ENCODE measurements around the gene FADS1. TPM values are rescaled to one million over a fixed set of nuclear protein-coding genes. Genes with fewer than 3 reads are reported as not detected.

Gene FADS1
- total and polyA plus RNA-seq, 2 of the 13 experiments (the other 11 are each of a cell fraction or from before 2014, with no cell fraction given) = 91.8 to 108 TPM

DNA sequence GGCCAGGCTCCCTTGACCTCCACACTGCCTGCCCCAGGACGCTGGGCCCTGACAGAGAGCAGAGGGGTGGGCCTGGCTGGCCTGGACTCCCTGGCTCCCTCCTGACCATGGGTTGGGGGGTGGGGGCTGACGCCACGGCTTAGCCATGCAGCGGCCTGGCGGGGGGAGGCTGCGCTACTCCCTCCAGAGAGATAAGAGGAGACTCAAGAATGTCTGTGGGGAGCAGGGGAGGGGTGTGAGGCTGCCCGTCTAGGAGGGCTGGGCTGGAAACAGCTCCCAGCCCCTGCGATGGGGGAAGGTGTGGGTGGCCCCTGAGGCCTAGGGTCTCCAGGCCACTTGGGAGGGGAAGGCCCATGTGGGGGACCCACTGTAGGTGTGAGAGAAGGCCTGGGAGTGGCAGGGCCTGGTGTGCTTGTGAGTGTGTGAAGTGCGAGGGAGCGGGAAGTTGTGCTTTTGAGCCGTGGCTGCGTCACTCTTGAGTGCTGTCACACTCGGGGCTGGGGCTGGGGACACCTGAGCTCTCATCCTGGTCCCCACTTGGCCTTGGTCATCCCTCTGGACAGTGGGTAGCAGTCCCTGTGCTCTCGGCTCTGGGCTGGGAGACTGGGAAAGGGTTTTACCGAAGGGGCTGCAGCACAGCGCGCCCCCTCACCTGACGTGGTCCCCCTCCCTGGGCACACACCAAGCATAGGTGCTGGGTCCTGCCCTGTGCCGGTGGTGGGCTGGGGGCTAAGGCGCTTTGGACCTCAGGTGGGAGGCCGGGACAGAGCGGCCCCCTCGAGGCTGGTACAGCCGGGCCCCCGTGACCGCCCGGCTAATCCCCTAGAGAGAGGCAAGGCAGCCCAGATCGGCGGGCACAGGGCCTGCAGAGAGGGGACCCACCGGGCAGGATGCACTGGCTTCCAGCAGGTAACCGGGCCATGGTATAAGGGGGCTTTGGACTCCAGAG is 62.0 kb downstream of the FADS1 start:
- no peak overlapping the region for H2AFZ ChIP-seq (ENCODE audit: low read length)
- POLR2A ChIA-PET = interaction anchor here (1.4 to 4.6 kb wide), 3 partner anchors 13 to 60 kb away, joined by 6 to 92 read pairs (median 11); no protein-coding TSS in a partner anchor
- no peaks in the 10 kb centered on the region for H3K9me3 ChIP-seq (ENCODE audit: low read length)
- H3K27ac ChIP-seq (ENCODE audit: extremely low read length, insufficient read depth, low read length) = peak overlapping the region; percentile 100
- FAIRE-seq (no peak), ATAC-seq (no peak), DNase-seq (ENCODE audit: low spot score) (no peak)
- in situ Hi-C loops (cut with HindIII; ENCODE audit: extremely low pct_ligation_motif_present, low pct_unique_long_range_greater_than_20kb) (no loop called here), intact Hi-C loops (cut with micrococcal nuclease; ENCODE audit: unreplicated experiment) (loop anchor here (1.0 kb wide), 1 partner anchor 21 kb away; no protein-coding TSS in a partner anchor)
- H3K36me3 ChIP-seq (replicated peaks in 1 of 2; ENCODE audit: control insufficient read depth in 1 of 2, insufficient read depth in 2 of 2, low read length in 2 of 2) = no peaks in the 10 kb centered on the region
- peak overlapping the region; percentile 93 for H3K4me2 ChIP-seq (ENCODE audit: low read depth, low read length)
- BruUV-seq (replicated peaks) = no TSS peak
- H3K9ac ChIP-seq (ENCODE audit: insufficient read depth, low read depth, low read length) = peak overlapping the region; percentile 89
- peaks cover 89% of the 10 kb centered on the region for H3K4me1 ChIP-seq (ENCODE audit: insufficient read depth, low read length)
- CTCF ChIA-PET (ENCODE audit: low intra/inter-chr PET ratio, low total read pairs) = interaction anchor here (1.3 to 5.4 kb wide), 2 partner anchors 14 to 22 kb away, joined by 8 to 51 read pairs; no protein-coding TSS in a partner anchor
- H3K27me3 ChIP-seq (ENCODE audit: control insufficient read depth in 1 of 2, insufficient read depth in 2 of 2, low read length in 2 of 2) = no peaks in the 10 kb centered on the region
- peak overlapping the region; percentile 69 to 87 (median 74) for H3K4me3 ChIP-seq (replicated peaks in 1 of 3; ENCODE audit: insufficient read depth in 1 of 3, low read depth in 2 of 3, low read length in 3 of 3)
- H4K20me1 ChIP-seq (ENCODE audit: insufficient read depth, low read length) = no peaks in the 10 kb centered on the region
- H3K79me2 ChIP-seq (ENCODE audit: insufficient read depth, low read length) = peaks cover 63% of the 10 kb centered on the region
- 81% methylated on average over 18 of the region's 31 CpGs for WGBS (ENCODE audit: low lambda C conversion rate)
- TF ChIP-seq AGO2 (optimal IDR thresholded peaks at IDR 0.05; ENCODE audit: low read depth, low read length) (peak; percentile 83), PHB2 (IDR thresholded peaks at IDR 0.05; ENCODE audit: partially characterized antibody) (no peak), ZNF136 (CRISPR knock-in tag; IDR thresholded peaks at IDR 0.05; ENCODE audit: low read depth) (no peak), TMF1 (CRISPR knock-in tag; IDR thresholded peaks at IDR 0.05; ENCODE audit: low read depth) (no peak), HNRNPL (IDR thresholded peaks at IDR 0.05; ENCODE audit: low read depth, low read length) (0 out of 2 replicates have a peak, but pooled peaks have one; percentile 38), ZNF350 (CRISPR knock-in tag; IDR thresholded peaks at IDR 0.05; ENCODE audit: borderline replicate concordance, low read depth) (no peak), ZNF264 (CRISPR knock-in tag; IDR thresholded peaks at IDR 0.05) (no peak), ZNF547 (CRISPR knock-in tag; IDR thresholded peaks at IDR 0.05) (no peak), ZNF10 (CRISPR knock-in tag; IDR thresholded peaks at IDR 0.05; ENCODE audit: borderline replicate concordance, low read depth) (no peak), BHLHE40 (IDR thresholded peaks at IDR 0.05; ENCODE audit: low read length) (no peak), RBFOX2 (IDR thresholded peaks at IDR 0.05; ENCODE audit: low read depth, low read length) (peak; percentile 37; the same call in 1 of the 2 replicates), JDP2 (CRISPR knock-in tag; IDR thresholded peaks at IDR 0.05; ENCODE audit: borderline replicate concordance) (no peak), FOXK1 (CRISPR knock-in tag; IDR thresholded peaks at IDR 0.05; ENCODE audit: borderline replicate concordance, low read depth) (no peak)
- TF ChIP-seq, protein P1, sequence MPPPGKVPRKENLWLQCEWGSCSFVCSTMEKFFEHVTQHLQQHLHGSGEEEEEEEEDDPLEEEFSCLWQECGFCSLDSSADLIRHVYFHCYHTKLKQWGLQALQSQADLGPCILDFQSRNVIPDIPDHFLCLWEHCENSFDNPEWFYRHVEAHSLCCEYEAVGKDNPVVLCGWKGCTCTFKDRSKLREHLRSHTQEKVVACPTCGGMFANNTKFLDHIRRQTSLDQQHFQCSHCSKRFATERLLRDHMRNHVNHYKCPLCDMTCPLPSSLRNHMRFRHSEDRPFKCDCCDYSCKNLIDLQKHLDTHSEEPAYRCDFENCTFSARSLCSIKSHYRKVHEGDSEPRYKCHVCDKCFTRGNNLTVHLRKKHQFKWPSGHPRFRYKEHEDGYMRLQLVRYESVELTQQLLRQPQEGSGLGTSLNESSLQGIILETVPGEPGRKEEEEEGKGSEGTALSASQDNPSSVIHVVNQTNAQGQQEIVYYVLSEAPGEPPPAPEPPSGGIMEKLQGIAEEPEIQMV (CRISPR knock-in tag; IDR thresholded peaks at IDR 0.05; ENCODE audit: low read depth) = no peak
- TF ChIP-seq, protein P2, sequence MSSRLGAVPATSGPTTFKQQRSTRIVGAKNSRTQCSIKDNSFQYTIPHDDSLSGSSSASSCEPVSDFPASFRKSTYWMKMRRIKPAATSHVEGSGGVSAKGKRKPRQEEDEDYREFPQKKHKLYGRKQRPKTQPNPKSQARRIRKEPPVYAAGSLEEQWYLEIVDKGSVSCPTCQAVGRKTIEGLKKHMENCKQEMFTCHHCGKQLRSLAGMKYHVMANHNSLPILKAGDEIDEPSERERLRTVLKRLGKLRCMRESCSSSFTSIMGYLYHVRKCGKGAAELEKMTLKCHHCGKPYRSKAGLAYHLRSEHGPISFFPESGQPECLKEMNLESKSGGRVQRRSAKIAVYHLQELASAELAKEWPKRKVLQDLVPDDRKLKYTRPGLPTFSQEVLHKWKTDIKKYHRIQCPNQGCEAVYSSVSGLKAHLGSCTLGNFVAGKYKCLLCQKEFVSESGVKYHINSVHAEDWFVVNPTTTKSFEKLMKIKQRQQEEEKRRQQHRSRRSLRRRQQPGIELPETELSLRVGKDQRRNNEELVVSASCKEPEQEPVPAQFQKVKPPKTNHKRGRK (CRISPR knock-in tag; IDR thresholded peaks at IDR 0.05) = no peak
- TF ChIP-seq, protein P3, sequence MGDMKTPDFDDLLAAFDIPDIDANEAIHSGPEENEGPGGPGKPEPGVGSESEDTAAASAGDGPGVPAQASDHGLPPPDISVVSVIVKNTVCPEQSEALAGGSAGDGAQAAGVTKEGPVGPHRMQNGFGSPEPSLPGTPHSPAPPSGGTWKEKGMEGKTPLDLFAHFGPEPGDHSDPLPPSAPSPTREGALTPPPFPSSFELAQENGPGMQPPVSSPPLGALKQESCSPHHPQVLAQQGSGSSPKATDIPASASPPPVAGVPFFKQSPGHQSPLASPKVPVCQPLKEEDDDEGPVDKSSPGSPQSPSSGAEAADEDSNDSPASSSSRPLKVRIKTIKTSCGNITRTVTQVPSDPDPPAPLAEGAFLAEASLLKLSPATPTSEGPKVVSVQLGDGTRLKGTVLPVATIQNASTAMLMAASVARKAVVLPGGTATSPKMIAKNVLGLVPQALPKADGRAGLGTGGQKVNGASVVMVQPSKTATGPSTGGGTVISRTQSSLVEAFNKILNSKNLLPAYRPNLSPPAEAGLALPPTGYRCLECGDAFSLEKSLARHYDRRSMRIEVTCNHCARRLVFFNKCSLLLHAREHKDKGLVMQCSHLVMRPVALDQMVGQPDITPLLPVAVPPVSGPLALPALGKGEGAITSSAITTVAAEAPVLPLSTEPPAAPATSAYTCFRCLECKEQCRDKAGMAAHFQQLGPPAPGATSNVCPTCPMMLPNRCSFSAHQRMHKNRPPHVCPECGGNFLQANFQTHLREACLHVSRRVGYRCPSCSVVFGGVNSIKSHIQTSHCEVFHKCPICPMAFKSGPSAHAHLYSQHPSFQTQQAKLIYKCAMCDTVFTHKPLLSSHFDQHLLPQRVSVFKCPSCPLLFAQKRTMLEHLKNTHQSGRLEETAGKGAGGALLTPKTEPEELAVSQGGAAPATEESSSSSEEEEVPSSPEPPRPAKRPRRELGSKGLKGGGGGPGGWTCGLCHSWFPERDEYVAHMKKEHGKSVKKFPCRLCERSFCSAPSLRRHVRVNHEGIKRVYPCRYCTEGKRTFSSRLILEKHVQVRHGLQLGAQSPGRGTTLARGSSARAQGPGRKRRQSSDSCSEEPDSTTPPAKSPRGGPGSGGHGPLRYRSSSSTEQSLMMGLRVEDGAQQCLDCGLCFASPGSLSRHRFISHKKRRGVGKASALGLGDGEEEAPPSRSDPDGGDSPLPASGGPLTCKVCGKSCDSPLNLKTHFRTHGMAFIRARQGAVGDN (CRISPR knock-in tag; IDR thresholded peaks at IDR 0.05) = peak; percentile 57

All from HepG2 (cell line).